HEK293 (cell line): ENCODE data around the gene RSL1D1.
A peak's percentile ranks its signal among the peaks of the same experiment; 100 is the strongest.

Experiments
- CTCF ChIA-PET: fragments of 350-600 bp; formaldehyde crosslinking; extraction: SDS; loops from one replicate; lab custom pipeline; 2021; ENCODE audit warnings: antibody characterized with exemption; lab: Yijun Ruan, JAX
- POLR2A ChIA-PET: fragments of 300-600 bp; formaldehyde crosslinking; extraction: SDS; loops from one replicate; lab custom pipeline; 2020; ENCODE audit warnings: antibody characterized with exemption, inconsistent platforms; lab: Yijun Ruan, JAX
- H3K27ac ChIP-seq: fragments of 200-500 bp; sonication (Bioruptor generic); 2 replicates; pipeline ENCODE4 v1.5.1; 2014; ENCODE audit warnings: low read depth, low read length, control low read depth, inconsistent platforms; ENCODE audit errors: extremely low read depth
- H3K36me3 ChIP-seq, 2 experiments: fragments of 200-500 bp in 1 of 2; sonication (Bioruptor generic) in 1 of 2; 1 replicate in 1 of 2; 2 replicates in 1 of 2; pipeline ENCODE4 v1.5.1; 2014 to 2017; ENCODE audit warnings: inconsistent platforms in 2 of 2, low read length in 2 of 2; ENCODE audit not compliant: control insufficient read depth in 2 of 2, insufficient read depth in 1 of 2
- H3K4me1 ChIP-seq: fragments of 200-500 bp; sonication (Bioruptor generic); 2 replicates; pipeline ENCODE4 v1.5.1; 2014; ENCODE audit warnings: mild to moderate bottlenecking, low read length, inconsistent platforms; ENCODE audit not compliant: control insufficient read depth, insufficient read depth
- H3K4me3 ChIP-seq: 2 replicates; pipeline ENCODE4 v1.5.1; 2011; ENCODE audit warnings: low read depth, mild to moderate bottlenecking, control low read depth, low read length, moderate library complexity
- H3K9me3 ChIP-seq: fragments of 200-500 bp; sonication (Bioruptor generic); 2 replicates; pipeline ENCODE4 v1.5.1; 2014; ENCODE audit warnings: low read depth, low read length, inconsistent platforms; ENCODE audit not compliant: control insufficient read depth, insufficient read depth
- PRDM1 ChIP-seq: fragments of 450-650 bp; formaldehyde crosslinking; IDR thresholded peaks from 2 replicates; pipeline ENCODE4; 2016; ENCODE audit warnings: missing biosample characterization, missing genetic modification characterization
- ZBTB17 ChIP-seq: fragments of 450-650 bp; formaldehyde crosslinking; IDR thresholded peaks from 2 replicates; pipeline ENCODE4 v1.5.1; 2016; ENCODE audit warnings: missing biosample characterization, missing genetic modification characterization
- ZFP41 ChIP-seq: fragments of 450-650 bp; formaldehyde crosslinking; IDR thresholded peaks from 2 replicates; pipeline ENCODE4 v1.5.1; 2016; ENCODE audit warnings: missing biosample characterization, missing genetic modification characterization, borderline replicate concordance
- ZNF10 ChIP-seq: fragments of 450-650 bp; formaldehyde crosslinking; IDR thresholded peaks from 2 replicates; pipeline ENCODE4 v1.5.1; 2017; ENCODE audit warnings: missing biosample characterization, missing genetic modification characterization
- ZNF146 ChIP-seq: fragments of 450-650 bp; formaldehyde crosslinking; IDR thresholded peaks from 2 replicates; pipeline ENCODE4 v1.5.1; 2016; ENCODE audit warnings: missing biosample characterization, missing genetic modification characterization
- ZNF155 ChIP-seq: fragments of 450-650 bp; formaldehyde crosslinking; IDR thresholded peaks from 2 replicates; pipeline ENCODE4 v1.5.1; 2016; ENCODE audit warnings: missing biosample characterization, missing genetic modification characterization
- ZNF184 ChIP-seq: fragments of 450-650 bp; IDR thresholded peaks from 2 replicates; pipeline ENCODE4 v1.5.1; 2018; ENCODE audit warnings: missing biosample characterization, mild to moderate bottlenecking, missing genetic modification characterization
- ZNF223 ChIP-seq: fragments of 450-650 bp; formaldehyde crosslinking; IDR thresholded peaks from 2 replicates; pipeline ENCODE4 v1.5.1; 2016; ENCODE audit warnings: missing biosample characterization, missing genetic modification characterization
- ZNF510 ChIP-seq: fragments of 450-650 bp; formaldehyde crosslinking; IDR thresholded peaks from 2 replicates; pipeline ENCODE4 v1.5.1; 2018; ENCODE audit warnings: mild to moderate bottlenecking, missing genetic modification characterization, missing biosample characterization; ENCODE audit not compliant: insufficient replicate concordance
- ZNF514 ChIP-seq: fragments of 450-650 bp; formaldehyde crosslinking; IDR thresholded peaks from 2 replicates; pipeline ENCODE4 v1.5.1; 2016; ENCODE audit warnings: missing biosample characterization, missing genetic modification characterization
- ZNF549 ChIP-seq: fragments of 450-650 bp; IDR thresholded peaks from 2 replicates; pipeline ENCODE4 v1.5.1; 2018; ENCODE audit warnings: missing biosample characterization, missing genetic modification characterization, mild to moderate bottlenecking, inconsistent platforms, moderate library complexity
- ZNF600 ChIP-seq: fragments of 450-650 bp; formaldehyde crosslinking; IDR thresholded peaks from 2 replicates; pipeline ENCODE4 v1.5.1; 2016; ENCODE audit warnings: missing biosample characterization, missing genetic modification characterization
- ZNF624 ChIP-seq: fragments of 450-650 bp; formaldehyde crosslinking; IDR thresholded peaks from 2 replicates; pipeline ENCODE4 v1.5.1; 2017; ENCODE audit warnings: missing biosample characterization, missing genetic modification characterization
- ZNF792 ChIP-seq: fragments of 450-650 bp; formaldehyde crosslinking; IDR thresholded peaks from 2 replicates; pipeline ENCODE4 v1.5.1; 2016; ENCODE audit warnings: missing biosample characterization, missing genetic modification characterization
- TF ChIP-seq, protein P1 (sequence below): IDR thresholded peaks from 2 replicates; pipeline ENCODE4 v1.6.1; 2011; ENCODE audit warnings: mild to moderate bottlenecking, low read depth, low read length, borderline replicate concordance
- TF ChIP-seq, protein P2 (sequence below): fragments of 450-650 bp; formaldehyde crosslinking; IDR thresholded peaks from 2 replicates; pipeline ENCODE4 v1.5.1; 2017; ENCODE audit warnings: missing biosample characterization, missing genetic modification characterization
- TF ChIP-seq, protein P3 (sequence below): fragments of 450-650 bp; formaldehyde crosslinking; IDR thresholded peaks from 2 replicates; pipeline ENCODE4; 2016; ENCODE audit warnings: missing biosample characterization, missing genetic modification characterization
- TF ChIP-seq, protein P4 (sequence below): fragments of 450-650 bp; IDR thresholded peaks from 2 replicates; pipeline ENCODE4 v1.5.1; 2018; ENCODE audit warnings: missing biosample characterization, mild to moderate bottlenecking, missing genetic modification characterization

The RSL1D1 gene

DNA sequence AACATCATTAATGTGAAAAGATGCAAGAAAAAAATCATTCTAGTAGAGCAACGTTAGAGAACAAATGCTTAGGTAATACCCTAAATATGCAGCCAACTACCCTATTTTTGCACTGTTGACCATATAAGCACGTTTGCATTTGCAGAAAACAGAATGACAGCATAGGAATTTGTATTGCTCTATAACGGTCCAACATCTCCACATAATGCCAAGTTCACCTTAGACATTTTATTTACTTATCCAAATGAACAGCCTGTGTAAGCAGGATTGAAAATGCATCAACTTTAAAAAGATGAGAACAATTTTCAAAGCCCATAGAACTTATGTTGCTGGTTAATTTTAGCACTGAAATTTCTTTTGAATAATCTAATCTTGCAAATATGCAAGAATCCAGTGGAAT lies 19.1 kb upstream of the RSL1D1 start (continued):
- no peak for TF ChIP-seq ZNF155 (tag by site-specific recombination)
- TF ChIP-seq ZNF510 (tag by site-specific recombination) = no peak
- no peak for TF ChIP-seq ZNF792
- TF ChIP-seq, protein P1, sequence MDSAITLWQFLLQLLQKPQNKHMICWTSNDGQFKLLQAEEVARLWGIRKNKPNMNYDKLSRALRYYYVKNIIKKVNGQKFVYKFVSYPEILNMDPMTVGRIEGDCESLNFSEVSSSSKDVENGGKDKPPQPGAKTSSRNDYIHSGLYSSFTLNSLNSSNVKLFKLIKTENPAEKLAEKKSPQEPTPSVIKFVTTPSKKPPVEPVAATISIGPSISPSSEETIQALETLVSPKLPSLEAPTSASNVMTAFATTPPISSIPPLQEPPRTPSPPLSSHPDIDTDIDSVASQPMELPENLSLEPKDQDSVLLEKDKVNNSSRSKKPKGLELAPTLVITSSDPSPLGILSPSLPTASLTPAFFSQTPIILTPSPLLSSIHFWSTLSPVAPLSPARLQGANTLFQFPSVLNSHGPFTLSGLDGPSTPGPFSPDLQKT = no peak
- no peak for TF ChIP-seq ZNF146 (tag by site-specific recombination)
- TF ChIP-seq ZNF549 (tag by site-specific recombination) = no peak
- TF ChIP-seq ZBTB17 (tag by site-specific recombination) = no peak
- TF ChIP-seq, protein P2, sequence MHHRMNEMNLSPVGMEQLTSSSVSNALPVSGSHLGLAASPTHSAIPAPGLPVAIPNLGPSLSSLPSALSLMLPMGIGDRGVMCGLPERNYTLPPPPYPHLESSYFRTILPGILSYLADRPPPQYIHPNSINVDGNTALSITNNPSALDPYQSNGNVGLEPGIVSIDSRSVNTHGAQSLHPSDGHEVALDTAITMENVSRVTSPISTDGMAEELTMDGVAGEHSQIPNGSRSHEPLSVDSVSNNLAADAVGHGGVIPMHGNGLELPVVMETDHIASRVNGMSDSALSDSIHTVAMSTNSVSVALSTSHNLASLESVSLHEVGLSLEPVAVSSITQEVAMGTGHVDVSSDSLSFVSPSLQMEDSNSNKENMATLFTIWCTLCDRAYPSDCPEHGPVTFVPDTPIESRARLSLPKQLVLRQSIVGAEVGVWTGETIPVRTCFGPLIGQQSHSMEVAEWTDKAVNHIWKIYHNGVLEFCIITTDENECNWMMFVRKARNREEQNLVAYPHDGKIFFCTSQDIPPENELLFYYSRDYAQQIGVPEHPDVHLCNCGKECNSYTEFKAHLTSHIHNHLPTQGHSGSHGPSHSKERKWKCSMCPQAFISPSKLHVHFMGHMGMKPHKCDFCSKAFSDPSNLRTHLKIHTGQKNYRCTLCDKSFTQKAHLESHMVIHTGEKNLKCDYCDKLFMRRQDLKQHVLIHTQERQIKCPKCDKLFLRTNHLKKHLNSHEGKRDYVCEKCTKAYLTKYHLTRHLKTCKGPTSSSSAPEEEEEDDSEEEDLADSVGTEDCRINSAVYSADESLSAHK (tag by site-specific recombination) = no peak
- TF ChIP-seq ZNF514 (tag by site-specific recombination) = no peak
- TF ChIP-seq ZNF184 (tag by site-specific recombination) = no peak
- TF ChIP-seq PRDM1 = no peak
- TF ChIP-seq, protein P3, sequence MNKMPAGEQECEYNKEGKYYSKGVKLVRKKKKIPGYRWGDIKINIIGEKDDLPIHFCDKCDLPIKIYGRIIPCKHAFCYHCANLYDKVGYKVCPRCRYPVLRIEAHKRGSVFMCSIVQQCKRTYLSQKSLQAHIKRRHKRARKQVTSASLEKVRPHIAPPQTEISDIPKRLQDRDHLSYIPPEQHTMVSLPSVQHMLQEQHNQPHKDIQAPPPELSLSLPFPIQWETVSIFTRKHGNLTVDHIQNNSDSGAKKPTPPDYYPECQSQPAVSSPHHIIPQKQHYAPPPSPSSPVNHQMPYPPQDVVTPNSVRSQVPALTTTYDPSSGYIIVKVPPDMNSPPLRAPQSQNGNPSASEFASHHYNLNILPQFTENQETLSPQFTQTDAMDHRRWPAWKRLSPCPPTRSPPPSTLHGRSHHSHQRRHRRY (tag by site-specific recombination) = no peak

DNA sequence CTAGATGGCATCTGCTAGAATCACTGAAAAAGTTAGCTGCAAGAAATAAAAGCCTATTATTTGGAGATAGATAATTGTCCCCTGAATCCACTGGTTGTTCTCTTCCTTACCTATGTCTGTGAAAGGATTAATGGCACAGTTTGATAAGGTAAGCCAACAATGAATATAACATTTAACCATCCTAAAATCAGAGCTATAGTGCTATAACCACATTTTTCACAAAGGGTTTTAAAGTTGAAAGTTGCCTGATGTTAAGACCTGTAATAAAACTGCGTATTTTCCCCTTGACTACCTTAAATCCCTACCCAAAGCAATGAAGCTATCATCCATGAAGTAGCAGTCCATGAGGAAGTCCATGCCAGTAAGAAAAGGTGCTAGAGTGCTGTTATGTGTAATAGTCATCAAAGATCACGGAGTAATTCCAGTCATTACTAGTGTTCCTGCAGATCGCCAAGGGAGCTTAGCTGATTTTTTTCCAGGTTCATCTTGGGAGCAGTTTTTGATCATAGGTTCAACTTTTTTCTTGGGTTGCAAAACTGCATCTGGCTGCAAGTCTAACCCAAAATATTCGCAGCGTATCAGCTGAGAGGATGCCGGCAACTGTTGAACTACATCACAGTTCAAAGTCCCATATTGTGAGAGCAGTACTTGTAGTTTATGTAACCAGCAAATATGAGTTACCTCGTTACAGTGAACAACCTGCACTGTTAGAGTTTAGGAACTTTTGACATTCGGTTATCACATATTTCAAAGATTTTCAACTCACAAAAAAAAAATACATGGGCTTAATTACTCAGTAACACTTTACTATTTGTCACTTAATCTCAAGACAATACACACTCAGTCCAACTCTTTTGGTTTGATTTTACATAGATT lies 18.2 kb upstream of the RSL1D1 start:
- Histone ChIP-seq H3K27ac (no peak overlapping the region), H3K4me1 (peaks cover 14% of the 10 kb centered on the region), H3K4me3 (no peak overlapping the region), H3K36me3 (peaks cover 20 to 52% of the 10 kb centered on the region in 2 experiments), H3K9me3 (no peaks in the 10 kb centered on the region)
- ChIA-PET CTCF (interaction anchor here (1.3 kb wide), 1 partner anchor 199 kb away, joined by 5 read pairs; no protein-coding TSS in a partner anchor), POLR2A (interaction anchor here (1.0 to 1.1 kb wide), 2 partner anchors 10 to 42 kb away, joined by 3 to 8 read pairs; no protein-coding TSS in a partner anchor)
- 0 out of 2 replicates have a peak, but pooled peaks have one; percentile 33 for TF ChIP-seq ZNF600 (tag by site-specific recombination)
- TF ChIP-seq, protein P4, sequence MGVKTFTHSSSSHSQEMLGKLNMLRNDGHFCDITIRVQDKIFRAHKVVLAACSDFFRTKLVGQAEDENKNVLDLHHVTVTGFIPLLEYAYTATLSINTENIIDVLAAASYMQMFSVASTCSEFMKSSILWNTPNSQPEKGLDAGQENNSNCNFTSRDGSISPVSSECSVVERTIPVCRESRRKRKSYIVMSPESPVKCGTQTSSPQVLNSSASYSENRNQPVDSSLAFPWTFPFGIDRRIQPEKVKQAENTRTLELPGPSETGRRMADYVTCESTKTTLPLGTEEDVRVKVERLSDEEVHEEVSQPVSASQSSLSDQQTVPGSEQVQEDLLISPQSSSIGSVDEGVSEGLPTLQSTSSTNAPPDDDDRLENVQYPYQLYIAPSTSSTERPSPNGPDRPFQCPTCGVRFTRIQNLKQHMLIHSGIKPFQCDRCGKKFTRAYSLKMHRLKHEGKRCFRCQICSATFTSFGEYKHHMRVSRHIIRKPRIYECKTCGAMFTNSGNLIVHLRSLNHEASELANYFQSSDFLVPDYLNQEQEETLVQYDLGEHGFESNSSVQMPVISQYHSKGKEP (tag by site-specific recombination) = 0 out of 2 replicates have a peak, but pooled peaks have one; percentile 12
- TF ChIP-seq, protein P1 = no peak
- TF ChIP-seq ZFP41 = no peak
- peak; percentile 74; the same call in 1 of the 2 replicates for TF ChIP-seq ZNF10 (tag by site-specific recombination)
- TF ChIP-seq ZNF223 (tag by site-specific recombination) = no peak
- no peak for TF ChIP-seq ZNF624 (tag by site-specific recombination)
